Body of pancreas (tissue), 4 donors: ENCODE results near the gene PRTFDC1. TPM values are rescaled to one million over a fixed set of nuclear protein-coding genes. Genes with fewer than 3 reads are reported as not detected.

ENCODE experiments used
- ATAC-seq: fragments of 150-250 bp; one replicate; pipeline ENCODE4 v1.9.1; 2016
- DNase-seq, 4 donors: peaks; one replicate each; pipeline ENCODE4 v3.0.0-alpha.2; 2019
- H3K27ac ChIP-seq, 4 donors: fragments of 200-600 bp; sonication (generic); 1 replicate in 3 of 4; 2 replicates in 1 of 4; pipeline versions ENCODE4 v1.5.1 to v1.6.1; 2016 to 2019; ENCODE audit warnings: mild to moderate bottlenecking in 1 of 4, mixed read lengths in 1 of 4, moderate library complexity in 1 of 4
- H3K27me3 ChIP-seq, 2 donors: fragments of 200-600 bp; sonication (generic); one replicate each; pipeline ENCODE4 v1.6.0; 2016; ENCODE audit warnings: mild to moderate bottlenecking in 1 of 2
- H3K36me3 ChIP-seq, 2 donors: fragments of 200-600 bp; sonication (generic); replicated peaks in 1 of 2; 2 replicates each; pipeline ENCODE4 v1.5.1; 2016; ENCODE audit warnings: low read depth in 2 of 2; ENCODE audit not compliant: insufficient read depth in 1 of 2
- H3K4me1 ChIP-seq: fragments of 200-600 bp; sonication (generic); one replicate; pipeline ENCODE4 v1.6.0; 2016
- H3K4me3 ChIP-seq, 2 donors: fragments of 200-600 bp; sonication (generic); 1 replicate in 1 of 2; 2 replicates in 1 of 2; pipeline ENCODE4 v1.5.1; 2016 to 2019
- H3K9me3 ChIP-seq, 3 donors: fragments of 200-600 bp; sonication (generic); 1 replicate in 2 of 3; 2 replicates in 1 of 3; pipeline ENCODE4 v1.5.1; 2016
- CTCF ChIP-seq, 7 experiments: fragments of 450-650 bp in 4 of 7; fragments of 200-600 bp in 3 of 7; sonication (generic) in 3 of 7; IDR thresholded peaks; one replicate each; pipeline ENCODE4 v1.5.1; 2016 to 2019; ENCODE audit warnings: antibody characterized with exemption in 7 of 7
- POLR2A ChIP-seq, 3 donors: fragments of 450-650 bp; IDR thresholded peaks; one replicate each; pipeline ENCODE4 v1.6.1; 2016; ENCODE audit warnings: antibody characterized with exemption in 3 of 3, mild to moderate bottlenecking in 2 of 3
- WGBS, 2 donors: methylation state at CpG; one replicate each; pipeline ENCODE4 v1.1.5; 2017; 5-methylcytosine and 5-hydroxymethylcytosine counted together
- intact Hi-C: fragments of 100-400 bp; cut with DNase I; formaldehyde crosslinking; loops from one replicate; pipeline ENCODE4 v1.15.1; 2023
- total RNA-seq, 2 donors: library from RNA; depleted of rRNA; stranded (reverse); fragments of >200 nt; gene quantifications; one replicate each; pipeline ENCODE4 v1.1.0, GENCODE V29; 2016

PRTFDC1 gene
- total RNA-seq, 2 donors from 2014 or later = 6.5 to 14.2 TPM

- ATAC-seq = no peak
- Histone ChIP-seq H3K36me3 (no peaks in the 10 kb centered on the region), H3K4me1 (peaks cover 15% of the 10 kb centered on the region), H3K4me3 (no peak overlapping the region), H3K27me3 (no peaks in the 10 kb centered on the region), H3K9me3 (no peaks in the 10 kb centered on the region), H3K27ac (peak overlapping the region in 2 of 4 donors; percentile 65 to 67)
- 54 to 69% methylated on average over 5 of the region's 5 CpGs for WGBS, 2 donors
- DNase-seq = no peak
- TF ChIP-seq CTCF (IDR thresholded peaks at IDR 0.05) (no peak), POLR2A (IDR thresholded peaks at IDR 0.05) (no peak)
- intact Hi-C loops = no loop called here
Observed at GRCh38 chr10:24963521-24964041, 11.2 kb upstream of the PRTFDC1 start.

GRCh38 chr10:24962995-24963394, 10.6 kb upstream of the PRTFDC1 start:
- DNase-seq (peak; percentile 26 to 65 (median 43)), ATAC-seq (peak; percentile 99)
- intact Hi-C loops = no loop called here
- Histone ChIP-seq H3K27ac (peak overlapping the region in 3 of 4 donors; percentile 2 to 67 (median 65)), H3K4me1 (peaks cover 15% of the 10 kb centered on the region), H3K4me3 (no peak overlapping the region), H3K9me3 (no peaks in the 10 kb centered on the region), H3K27me3 (no peaks in the 10 kb centered on the region), H3K36me3 (no peaks in the 10 kb centered on the region)
- WGBS, 2 donors = 13 to 29% methylated on average over 3 of the region's 3 CpGs
- TF ChIP-seq CTCF (IDR thresholded peaks at IDR 0.05) (no peak), POLR2A (IDR thresholded peaks at IDR 0.05) (no peak)

GRCh38 chr10:24961582-24961981, 9.2 kb upstream of the PRTFDC1 start:
- intact Hi-C loops = no loop called here
- no peak overlapping the region for H3K4me3 ChIP-seq
- no peak for ATAC-seq
- H3K27ac ChIP-seq = no peak overlapping the region
- H3K9me3 ChIP-seq = no peaks in the 10 kb centered on the region
- 91 to 92% methylated on average over 4 of the region's 4 CpGs for WGBS, 2 donors
- H3K4me1 ChIP-seq = peaks cover 15% of the 10 kb centered on the region
- no peak for TF ChIP-seq POLR2A (IDR thresholded peaks at IDR 0.05)
- TF ChIP-seq CTCF (IDR thresholded peaks at IDR 0.05) = no peak
- H3K36me3 ChIP-seq = no peaks in the 10 kb centered on the region
- no peaks in the 10 kb centered on the region for H3K27me3 ChIP-seq
- DNase-seq = no peak

- no peaks in the 10 kb centered on the region for H3K9me3 ChIP-seq
- ATAC-seq (no peak), DNase-seq (no peak)
- H3K36me3 ChIP-seq = no peaks in the 10 kb centered on the region
- H3K4me3 ChIP-seq = no peak overlapping the region
- intact Hi-C loops = no loop called here
- no peak for TF ChIP-seq CTCF (IDR thresholded peaks at IDR 0.05)
- no peak for TF ChIP-seq POLR2A (IDR thresholded peaks at IDR 0.05)
- H3K4me1 ChIP-seq = peaks cover 15% of the 10 kb centered on the region
- no peaks in the 10 kb centered on the region for H3K27me3 ChIP-seq
- WGBS, 2 donors = 43 to 53% methylated on average over 3 of the region's 3 CpGs
- H3K27ac ChIP-seq = no peak overlapping the region
Observed at GRCh38 chr10:24959382-24959730, 7.0 kb upstream of the PRTFDC1 start.

- DNase-seq = peak in 1 of 4 donors; percentile 30
- Histone ChIP-seq H3K27me3 (no peaks in the 10 kb centered on the region), H3K4me1 (peaks cover 15% of the 10 kb centered on the region), H3K9me3 (no peaks in the 10 kb centered on the region), H3K4me3 (no peak overlapping the region), H3K27ac (no peak overlapping the region), H3K36me3 (no peaks in the 10 kb centered on the region)
- no peak for TF ChIP-seq CTCF (IDR thresholded peaks at IDR 0.05)
- no peak for TF ChIP-seq POLR2A (IDR thresholded peaks at IDR 0.05)
- 59 to 67% methylated on average over 5 of the region's 5 CpGs for WGBS, 2 donors
- intact Hi-C loops = no loop called here
- ATAC-seq = no peak
Observed at GRCh38 chr10:24958721-24959381, 6.4 kb upstream of the PRTFDC1 start.
